ENCODE results near the gene TM7SF3.
"Not testable (repeated sequence)": the region's sequence is repeated elsewhere in the genome, so short reads cannot be mapped to it uniquely, and the experiment has no call there.

TM7SF3 gene, protein sequence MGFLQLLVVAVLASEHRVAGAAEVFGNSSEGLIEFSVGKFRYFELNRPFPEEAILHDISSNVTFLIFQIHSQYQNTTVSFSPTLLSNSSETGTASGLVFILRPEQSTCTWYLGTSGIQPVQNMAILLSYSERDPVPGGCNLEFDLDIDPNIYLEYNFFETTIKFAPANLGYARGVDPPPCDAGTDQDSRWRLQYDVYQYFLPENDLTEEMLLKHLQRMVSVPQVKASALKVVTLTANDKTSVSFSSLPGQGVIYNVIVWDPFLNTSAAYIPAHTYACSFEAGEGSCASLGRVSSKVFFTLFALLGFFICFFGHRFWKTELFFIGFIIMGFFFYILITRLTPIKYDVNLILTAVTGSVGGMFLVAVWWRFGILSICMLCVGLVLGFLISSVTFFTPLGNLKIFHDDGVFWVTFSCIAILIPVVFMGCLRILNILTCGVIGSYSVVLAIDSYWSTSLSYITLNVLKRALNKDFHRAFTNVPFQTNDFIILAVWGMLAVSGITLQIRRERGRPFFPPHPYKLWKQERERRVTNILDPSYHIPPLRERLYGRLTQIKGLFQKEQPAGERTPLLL

DNA sequence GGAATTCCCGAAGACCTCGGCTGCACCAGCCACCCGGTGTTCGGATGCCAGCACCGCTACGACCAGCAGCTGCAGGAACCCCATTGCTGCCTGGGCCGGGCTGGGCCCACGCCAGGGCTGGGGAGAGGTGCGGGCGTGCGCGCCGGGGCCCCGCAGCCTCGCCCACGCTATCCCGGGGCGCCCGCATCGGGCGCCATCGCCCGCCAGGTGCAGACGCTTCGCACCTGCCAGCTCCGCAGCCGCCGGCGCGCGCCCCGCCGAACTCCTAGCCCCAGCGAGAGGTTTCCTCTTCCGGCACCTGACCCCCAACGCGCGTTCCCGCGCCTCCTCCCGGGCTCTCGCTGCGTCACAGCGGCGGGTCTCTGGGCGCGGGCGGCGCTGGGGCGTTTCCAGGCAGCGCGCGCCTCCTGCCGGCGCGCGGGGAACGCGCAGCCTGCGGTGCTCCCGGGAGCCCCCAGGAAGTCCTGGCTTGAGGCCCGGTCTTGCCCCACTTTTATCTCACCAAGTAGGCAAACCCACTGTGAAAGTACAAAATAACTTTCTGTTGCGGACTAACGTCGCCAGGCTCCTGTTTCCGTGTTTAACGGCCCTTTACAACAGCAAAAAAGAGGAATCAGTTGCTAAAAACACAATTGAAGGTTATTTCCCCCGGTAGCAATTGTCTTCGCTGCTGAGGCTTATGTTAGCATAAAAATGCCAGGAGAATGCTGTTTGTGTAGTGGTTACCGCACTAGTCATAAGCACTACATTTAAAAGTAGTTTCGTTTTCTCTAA, at the start of gene TM7SF3:
TM7SF3 (minus strand) TSS at position 300 of the 774 bp plus-strand sequence; CDS start at position 84, 216 bp downstream.
- DNase-seq (ENCODE audit: low read depth in 2 of 2), result peak; percentile 85 to 93

DNA sequence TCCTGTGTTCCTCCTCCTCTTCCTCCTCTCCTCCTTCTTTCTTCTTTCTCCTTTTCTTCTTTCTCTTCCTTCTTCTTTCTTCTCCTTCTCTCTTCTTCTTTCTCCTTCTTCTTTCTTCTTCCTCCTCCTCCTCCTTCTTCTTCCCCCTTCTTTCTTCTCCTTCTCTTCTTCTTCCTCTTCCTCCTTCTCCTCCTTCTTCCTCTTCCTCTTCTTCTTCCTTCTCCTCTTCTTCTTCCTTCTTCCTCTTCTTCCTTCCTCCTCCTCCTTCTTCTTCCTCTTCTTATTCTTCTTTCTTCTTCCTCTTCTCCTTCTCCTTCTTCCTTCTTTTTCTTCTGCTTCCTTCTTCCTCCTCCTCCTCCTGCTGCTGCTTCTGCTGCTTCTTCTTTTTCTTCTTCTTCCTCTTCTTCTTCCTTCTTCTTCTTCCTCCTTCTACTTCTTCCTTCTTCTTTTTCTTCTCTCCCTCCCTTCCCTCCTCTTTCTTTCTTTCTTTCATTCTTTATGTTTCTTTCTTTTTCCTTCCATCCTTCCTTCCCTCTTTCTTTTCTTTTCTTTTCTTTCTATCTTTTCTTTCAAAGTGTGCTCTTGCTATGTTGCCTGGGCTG, 49.2 kb upstream of the TM7SF3 start:
- no peak for DNase-seq (ENCODE audit: low read depth in 2 of 2)

DNA sequence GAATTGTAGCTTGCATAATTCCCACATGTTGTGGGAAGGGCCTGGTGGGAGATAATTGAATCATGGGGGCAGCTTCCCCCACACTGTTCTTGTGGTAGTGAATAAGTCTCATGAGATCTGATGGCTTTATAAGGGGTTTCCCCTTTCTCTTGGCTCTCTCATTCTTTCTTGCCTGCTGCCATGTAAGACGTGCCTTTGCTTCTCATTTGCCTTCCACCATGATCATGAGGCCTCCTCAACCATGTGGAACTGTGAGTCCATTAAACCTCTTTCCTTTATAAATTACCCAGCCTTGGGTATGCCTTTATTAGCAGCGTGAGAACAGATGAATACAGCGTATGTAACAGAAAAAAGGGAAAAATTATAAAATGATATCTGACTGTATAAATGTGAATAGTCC, 47.1 kb upstream of the TM7SF3 start:
- no peak for DNase-seq (ENCODE audit: low read depth in 2 of 2)

DNA sequence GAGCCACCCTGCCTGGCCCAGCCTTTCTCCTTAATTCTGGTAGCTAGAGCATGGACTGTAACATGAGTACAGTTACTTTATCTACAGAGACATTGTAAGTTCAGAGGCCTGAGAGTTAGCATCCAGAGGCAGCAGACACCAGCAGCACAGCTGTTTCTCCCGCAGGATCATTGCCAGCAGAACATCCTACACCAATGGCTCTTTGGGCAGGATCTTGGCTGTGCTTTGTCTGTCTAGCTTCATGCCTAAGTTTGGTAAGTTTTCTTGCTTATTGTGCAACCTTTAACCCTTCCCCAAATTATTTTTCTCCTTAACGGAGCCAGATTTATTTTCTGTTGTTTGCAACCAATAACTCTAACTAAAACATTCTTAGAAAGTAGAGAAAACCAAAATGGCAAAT, 46.6 kb upstream of the TM7SF3 start:
- no peak for DNase-seq (ENCODE audit: low read depth in 2 of 2)

DNA sequence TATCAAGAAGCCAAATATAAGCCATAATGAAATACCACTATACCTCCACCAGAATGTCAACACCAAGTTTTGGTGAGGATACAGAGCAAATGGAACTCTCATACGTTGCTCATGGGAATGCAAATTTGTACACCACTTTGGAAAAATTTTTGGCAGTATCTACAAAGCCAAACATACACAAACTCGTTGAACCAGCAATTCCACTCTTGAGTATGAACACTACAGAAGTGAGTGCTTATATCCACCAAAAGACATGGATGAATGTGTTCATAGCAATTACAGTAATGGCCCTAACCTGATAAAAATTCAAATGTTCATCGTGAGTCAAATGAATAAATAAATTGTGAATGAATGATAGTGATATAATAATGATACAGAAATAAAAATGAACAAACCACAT, 43.4 kb upstream of the TM7SF3 start:
- DNase-seq (ENCODE audit: low read depth in 2 of 2), result no peak

DNA sequence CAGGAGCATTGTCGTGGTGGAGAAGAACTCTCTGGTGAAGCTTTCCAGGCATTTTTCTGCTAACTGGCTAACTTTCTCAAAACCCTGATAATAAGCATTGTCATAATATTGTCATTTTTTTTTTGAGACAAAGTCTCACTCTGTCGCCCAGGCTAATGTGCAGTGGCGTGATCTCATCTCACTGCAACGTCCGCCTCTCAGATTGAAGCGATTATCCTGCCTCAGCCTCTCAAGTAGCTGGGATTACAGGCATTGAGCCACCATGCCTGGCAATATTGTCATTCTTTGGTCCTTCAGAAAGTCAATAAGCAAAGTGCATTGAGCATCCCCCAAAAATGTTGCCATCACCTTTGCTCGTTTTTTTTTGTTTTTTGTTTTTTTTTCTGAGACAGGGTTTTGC, 41.8 kb upstream of the TM7SF3 start:
- DNase-seq (ENCODE audit: low read depth in 2 of 2), result no peak

DNA sequence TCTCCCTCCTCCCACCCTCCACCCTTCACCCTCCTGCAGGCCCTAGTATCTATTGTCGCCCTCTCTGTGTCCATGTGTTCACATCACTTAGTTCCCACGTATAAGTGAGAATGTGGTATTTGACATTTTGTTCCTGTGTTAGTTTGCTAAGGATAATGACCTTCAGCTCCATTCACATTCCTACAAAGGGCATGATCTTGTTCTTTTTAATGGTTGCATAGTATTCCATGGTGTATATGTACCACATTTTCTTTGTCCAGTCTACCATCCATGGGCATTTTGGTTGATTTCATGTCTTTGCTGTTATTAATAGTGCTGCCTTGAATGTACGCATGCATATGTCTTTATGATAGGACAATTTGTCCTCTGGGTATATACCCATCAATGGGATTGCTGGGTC, 38.6 kb upstream of the TM7SF3 start:
- no peak for DNase-seq (ENCODE audit: low read depth in 2 of 2)

DNA sequence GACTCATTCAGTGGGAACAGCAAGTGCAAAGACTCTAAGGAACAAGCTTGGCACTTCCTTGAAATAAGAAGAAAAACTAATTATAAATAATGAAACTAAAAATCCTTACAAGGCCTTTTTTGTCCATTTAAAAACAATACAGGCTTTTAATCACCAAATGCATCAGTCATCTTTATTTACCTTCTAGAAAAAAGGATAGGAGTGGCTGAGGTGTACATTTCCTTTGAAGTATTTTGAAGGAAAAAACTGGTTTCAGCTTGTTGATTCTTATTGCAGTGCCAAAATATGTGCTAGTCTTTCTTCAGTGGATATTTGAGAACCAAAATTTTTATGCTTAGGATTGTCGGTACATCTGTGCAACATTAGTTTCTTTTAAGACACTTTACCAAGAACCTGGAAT, 38.0 kb upstream of the TM7SF3 start:
- DNase-seq (ENCODE audit: low read depth in 2 of 2), result no peak

DNA sequence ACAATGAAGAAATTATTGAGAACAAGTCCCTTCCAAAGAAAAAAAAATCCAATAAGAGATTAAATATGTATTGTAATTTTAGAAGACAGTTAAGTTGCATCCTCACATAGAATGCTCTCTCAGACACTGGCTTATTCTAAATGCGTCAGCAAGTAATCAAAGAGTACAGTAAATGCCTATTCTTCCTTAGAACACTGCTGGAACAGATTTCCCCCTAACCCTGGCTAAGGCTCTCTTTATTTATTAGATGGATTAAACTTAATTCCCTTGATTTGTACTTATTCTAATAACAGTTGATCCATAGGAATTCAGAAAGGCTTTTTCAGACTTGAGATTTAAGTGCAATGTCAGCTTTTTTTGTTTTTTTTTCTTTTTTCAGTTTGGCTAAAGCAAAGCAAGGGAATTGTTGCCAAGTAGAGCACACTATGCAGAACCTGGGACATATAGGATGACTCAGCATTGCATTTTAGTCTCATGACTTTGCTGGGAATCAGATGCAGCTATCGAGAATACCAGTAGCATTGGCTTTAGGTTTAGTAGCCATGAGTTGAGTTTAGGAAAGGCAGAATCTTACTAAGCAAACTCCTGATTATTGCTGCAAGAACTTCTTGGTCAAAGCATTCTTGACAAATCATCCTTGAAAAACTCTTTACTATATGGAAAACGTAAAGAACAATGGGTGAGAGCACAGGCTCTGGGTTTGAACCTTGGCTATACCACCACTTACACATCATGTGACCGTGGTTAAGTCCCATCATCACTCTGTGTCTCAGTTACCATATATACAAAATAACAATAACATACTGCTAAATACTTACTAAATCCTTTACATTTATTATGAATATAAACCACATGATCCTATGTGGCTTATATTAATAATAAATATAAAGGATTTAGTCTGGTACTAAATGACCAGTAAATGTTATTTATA, 34.9 kb upstream of the TM7SF3 start:
- DNase-seq (ENCODE audit: low read depth in 2 of 2), result no peak

DNA sequence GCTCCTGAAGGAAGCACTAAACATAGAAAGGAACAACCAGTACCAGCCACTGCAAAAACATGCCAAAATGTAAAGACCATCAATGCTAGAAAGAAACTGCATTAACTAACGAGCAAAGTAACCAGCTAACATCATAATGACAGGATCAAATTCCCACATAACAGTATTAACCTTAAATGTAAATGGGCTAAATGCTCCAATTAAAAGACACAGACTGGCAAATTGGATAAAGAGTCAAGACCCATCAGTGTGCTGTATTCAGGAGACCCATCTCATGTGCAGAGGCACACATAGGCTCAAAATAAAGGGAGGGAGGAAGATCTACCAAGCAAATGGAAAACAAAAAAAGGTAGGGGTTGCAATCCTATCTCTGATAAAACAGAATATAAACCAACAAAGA, 27.8 kb upstream of the TM7SF3 start:
- DNase-seq (ENCODE audit: low read depth in 2 of 2), result not testable (repeated sequence)

DNA sequence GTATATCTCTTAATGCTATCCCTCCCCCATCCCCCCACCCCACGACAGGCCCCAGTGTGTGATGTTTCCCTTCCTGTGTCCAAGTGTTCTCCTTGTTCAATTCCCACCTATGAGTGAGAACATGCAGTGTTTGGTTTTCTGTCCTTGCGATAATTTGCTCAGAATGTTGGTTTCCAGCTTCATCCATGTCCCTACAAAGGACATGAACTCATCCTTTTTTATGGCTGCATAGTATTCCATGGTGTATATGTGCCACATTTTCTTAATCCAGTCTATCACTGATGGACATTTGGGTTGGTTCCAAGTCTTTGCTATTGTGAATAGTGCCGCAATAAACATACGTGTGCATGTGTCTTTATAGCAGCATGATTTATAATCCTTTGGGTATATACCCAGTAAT, 26.5 kb upstream of the TM7SF3 start:
- not testable (repeated sequence) for DNase-seq (ENCODE audit: low read depth in 2 of 2)

DNA sequence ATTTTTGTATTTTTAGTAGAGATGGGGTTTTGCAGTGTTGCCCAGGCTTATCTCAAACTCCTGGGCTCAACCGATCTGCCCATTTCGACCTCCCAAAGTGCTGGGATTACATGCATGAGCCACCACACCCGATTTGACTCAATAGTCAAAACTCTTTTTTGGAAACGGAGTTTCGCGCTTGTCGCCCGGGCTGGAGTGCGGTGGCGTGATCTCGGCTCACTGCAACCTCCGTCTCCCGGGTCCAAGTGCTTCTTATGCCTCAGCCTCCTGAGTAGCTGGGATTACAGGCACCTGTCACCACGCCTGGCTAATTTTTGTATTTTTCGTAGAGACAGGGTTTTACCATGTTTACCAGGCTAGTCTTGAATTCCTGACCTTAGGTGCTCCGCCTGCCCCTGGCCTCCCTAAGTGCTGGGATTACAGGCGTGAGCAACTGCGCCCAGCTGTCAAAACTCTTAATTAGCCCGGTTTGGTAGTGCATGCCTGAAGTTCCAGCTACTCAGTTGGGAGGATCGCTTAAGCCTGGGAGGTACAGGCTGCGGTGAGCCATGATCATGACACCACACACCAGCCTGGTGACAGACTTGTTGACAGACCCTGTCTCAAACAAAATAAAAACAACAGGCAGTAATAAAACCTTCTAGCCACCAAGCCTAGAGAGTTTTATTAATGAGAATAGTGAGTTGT, 20.6 kb upstream of the TM7SF3 start:
- no peak for DNase-seq (ENCODE audit: low read depth in 2 of 2)

DNA sequence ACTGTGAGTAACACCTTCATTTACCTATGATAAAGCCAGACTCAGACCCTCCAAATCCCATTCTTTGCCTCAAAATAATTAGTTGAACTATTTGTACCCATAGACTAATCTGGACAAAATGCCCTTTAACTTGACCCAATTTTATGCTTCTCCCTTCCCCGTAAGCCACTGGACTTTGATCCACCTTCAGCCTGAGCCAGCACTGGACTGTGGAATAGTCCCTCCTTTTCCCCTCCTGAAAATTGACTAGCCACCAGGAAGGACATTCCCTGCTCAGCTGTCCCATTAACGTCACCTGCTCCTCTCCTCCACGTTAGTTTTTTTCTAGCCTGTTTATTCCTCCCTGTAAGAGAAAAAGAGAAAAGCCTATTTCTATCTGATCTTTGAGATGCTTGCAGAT, 18.5 kb upstream of the TM7SF3 start:
- DNase-seq (ENCODE audit: low read depth in 2 of 2), result no peak

DNA sequence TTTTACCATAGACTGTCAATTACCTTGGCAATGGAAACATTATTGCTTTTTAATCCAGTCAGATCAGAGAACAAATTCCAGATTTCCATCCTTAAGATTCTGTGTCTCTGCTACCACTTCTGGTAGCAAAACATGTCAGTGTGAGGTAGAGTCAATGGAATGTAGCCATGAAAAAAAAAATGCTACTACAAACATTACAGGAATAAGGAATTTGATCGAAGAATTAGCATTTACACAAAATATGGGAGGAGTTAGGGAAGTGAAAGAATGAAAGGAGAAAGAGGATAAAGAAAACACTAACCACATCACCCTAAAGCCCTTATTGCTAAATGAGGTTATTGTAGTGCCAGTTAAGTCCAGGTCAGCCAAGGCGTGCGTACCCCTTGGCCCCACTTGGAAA, 17.3 kb upstream of the TM7SF3 start:
- DNase-seq (ENCODE audit: low read depth in 2 of 2), result no peak

DNA sequence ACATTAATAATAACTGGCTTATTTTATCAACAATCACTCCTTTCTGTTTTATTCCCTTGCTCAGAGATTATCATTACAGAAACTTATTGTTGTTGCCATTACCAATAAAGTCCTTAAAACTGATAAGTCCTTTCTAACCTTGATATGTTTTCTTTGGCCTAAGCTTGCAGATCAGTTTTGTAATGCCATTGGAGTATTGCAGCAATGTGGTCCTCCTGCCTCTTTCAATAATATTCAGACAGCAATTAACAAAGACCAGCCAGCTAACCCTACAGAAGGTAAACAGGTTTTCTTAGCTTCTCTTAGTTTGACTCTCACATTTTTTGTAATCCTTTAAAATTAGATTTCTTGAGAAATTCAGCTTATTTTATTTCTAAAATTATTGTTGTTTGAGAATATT, 12.1 kb upstream of the TM7SF3 start:
- no peak for DNase-seq (ENCODE audit: low read depth in 2 of 2)

DNA sequence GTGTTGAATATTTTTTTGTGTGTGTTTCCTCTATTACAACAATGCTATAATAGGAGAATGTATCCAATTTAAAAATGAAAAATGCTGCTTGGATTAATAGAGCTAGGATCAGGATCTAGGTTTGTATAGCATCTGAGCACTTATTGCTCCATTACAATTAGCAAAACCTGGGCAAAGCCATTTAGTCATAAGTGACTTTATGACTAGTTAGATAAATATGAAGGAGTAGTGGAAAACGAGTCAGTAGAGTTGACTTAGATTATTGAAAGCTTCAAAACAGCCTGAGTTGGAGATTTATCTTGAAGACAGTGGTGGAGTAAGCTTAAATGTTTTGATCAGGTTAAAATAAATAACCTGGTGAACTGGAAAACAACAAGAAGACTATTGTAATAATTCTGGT, 10.9 kb upstream of the TM7SF3 start:
- no peak for DNase-seq (ENCODE audit: low read depth in 2 of 2)

DNA sequence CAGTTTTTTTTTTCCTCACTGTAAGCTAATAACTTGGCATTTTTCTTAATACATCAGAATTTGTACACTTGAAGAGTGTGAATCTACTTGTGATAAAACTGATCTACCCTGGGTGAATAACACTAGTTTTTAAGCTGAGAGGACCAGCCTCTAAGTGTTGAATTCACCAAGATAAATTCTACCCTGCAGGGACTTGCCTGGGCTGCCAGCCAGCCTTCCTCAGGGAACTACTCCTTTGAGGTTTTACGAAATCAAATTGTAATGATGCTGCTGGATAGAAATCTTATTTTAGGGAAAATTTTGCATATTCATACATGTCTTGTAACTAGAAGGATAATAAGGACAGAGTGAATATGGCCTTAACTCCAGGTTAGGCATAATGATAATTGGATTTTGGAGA, 10.1 kb upstream of the TM7SF3 start:
- DNase-seq (ENCODE audit: low read depth in 2 of 2), result no peak

DNA sequence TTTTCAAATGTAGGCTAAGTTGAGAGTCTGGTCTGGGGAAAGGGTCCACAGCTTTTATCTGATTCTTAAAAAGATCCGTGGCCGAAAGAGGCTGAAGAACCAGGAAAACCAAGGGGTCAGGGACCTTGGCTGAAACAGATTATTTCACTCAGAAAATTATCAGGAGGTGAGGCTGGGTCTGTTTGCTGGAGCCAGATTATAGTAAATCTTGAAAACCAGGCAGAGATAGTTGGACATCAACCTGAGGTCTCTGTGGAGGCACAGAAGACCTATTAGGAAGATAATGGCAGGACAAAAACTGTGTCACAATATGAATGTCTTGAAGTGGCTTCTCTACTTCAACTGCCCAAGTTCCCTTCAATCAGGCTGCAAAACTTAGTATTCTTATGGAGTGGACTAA, 6.6 kb upstream of the TM7SF3 start:
- no peak for DNase-seq (ENCODE audit: low read depth in 2 of 2)

DNA sequence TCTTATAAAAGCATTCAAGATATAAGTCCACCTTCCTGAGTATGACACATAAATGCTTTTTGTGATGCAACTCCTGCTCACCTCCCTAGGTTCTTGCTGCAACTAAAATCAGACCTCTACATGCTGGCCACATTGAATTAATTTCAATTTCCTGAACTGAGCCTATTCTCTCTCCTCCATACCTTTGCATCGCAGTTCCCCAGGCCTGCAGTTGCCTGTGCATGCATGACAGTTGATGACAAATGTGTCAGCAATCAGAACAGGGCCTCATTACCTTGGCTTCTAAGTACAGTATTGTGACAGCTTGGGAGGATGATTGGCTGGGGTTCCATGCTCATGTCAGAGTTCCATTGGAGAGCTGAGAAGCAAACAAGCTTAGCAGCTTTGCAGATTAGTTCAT, 3.9 kb upstream of the TM7SF3 start:
- no peak for DNase-seq (ENCODE audit: low read depth in 2 of 2)

DNA sequence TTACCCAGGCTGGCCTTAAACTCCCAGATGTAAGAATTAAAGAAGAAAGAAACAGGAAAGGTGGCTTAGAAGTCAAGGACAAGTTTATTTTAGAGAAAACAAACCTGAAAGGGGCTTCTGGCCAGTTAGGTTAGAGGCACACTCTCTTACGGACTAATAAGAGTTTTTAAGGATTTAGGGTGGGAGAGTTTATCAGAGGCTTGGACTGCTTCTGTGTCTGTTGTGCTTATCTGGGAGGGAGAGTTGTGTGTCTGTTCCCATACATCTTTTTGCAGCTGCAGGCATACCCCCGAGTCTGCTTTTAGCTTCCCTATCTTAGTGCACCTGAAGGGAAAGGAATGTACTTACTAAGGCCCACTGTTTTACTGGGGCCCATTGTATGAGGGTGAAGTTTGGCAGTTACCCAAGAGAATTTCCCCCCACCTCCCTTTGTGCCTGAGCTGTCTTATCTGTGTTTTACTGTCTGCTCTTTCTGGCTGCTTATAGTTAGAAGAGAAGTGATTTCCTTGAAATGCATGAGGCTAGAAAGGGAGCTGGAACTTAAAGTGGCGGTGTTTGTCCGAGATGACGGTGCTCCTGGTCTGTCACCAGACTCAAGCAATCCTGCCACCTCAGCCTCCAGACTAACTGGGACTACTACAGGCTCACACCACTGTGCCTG, 3.1 kb upstream of the TM7SF3 start:
- not testable (repeated sequence) for DNase-seq (ENCODE audit: low read depth in 2 of 2)

Data from stimulated activated CD8-positive, alpha-beta memory T cell treated with anti-CD3 and anti-CD28 coated beads, Interleukin-2, amount 100 ng/mL, for 1 hour (primary cell).